ENCODE data around the gene GTF3A. TPM values are rescaled to one million over a fixed set of nuclear protein-coding genes. Genes with fewer than 3 reads are reported as not detected.
A peak's percentile ranks its signal among the peaks of the same experiment; 100 is the strongest.

GTF3A gene
- total and polyA plus RNA-seq, 2 of the 8 experiments (the other 6 are each of a cell fraction or from before 2014, with no cell fraction given), result 41.6 to 96.5 TPM

DNA sequence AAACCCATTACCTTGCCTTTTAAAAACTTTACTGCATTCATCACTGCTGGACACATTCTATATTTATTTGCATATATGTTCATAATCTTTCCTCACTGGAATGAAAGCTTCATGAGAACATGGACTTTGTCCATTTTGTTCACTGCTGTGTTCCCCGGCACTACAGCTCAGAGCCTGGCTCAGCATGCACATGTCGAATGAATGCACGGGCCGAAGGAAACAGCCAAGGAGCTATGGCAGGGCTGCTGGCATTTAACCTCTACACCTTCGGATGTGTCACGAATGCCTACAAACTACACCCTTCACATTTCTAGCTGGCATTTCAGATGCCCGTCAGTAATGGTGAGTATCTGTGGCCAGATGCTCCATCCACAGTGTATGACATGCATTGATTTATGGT, 18.4 kb downstream of the GTF3A start:
- no peak overlapping the region for H3K56ac ChIP-seq (replicated peaks; ENCODE audit: insufficient read length, low read depth, low read length)
- H2BK5ac ChIP-seq (ENCODE audit: low read depth, low read length), result no peak overlapping the region
- no peaks in the 10 kb centered on the region; a peak in 2 of 8 replicates for H3K36me3 ChIP-seq (ENCODE audit: control insufficient read depth in 2 of 4, insufficient read depth in 4 of 4, low read length in 3 of 4)
- no peak overlapping the region for H3K18ac ChIP-seq (ENCODE audit: extremely low read depth, low read length)
- no peaks in the 10 kb centered on the region for H3K23me2 ChIP-seq (ENCODE audit: low read depth, low read length)
- no peak overlapping the region for H3K9ac ChIP-seq (replicated peaks in 1 of 4; ENCODE audit: extremely low read depth in 1 of 4, low read depth in 3 of 4, low read length in 3 of 4)
- no peak overlapping the region; the same call in 1 of the 2 replicates for H4K8ac ChIP-seq (ENCODE audit: extremely low read depth, insufficient read depth, low read length)
- no peak overlapping the region for H3K23ac ChIP-seq (ENCODE audit: insufficient read length)
- H3K79me2 ChIP-seq (ENCODE audit: control insufficient read depth in 1 of 2, insufficient read depth in 2 of 2, low read length in 2 of 2), result peaks cover 0 to 25% of the 10 kb centered on the region in 2 experiments; a peak in 3 of 4 replicates
- no peaks in the 10 kb centered on the region for H3K9me3 ChIP-seq (ENCODE audit: insufficient read depth in 2 of 2, low read depth in 1 of 2, low read length in 1 of 2)
- no peak overlapping the region for H2AK5ac ChIP-seq (ENCODE audit: low read depth, low read length)
- H2BK20ac ChIP-seq (ENCODE audit: low read length), result no peak overlapping the region
- no peak overlapping the region for H3K4ac ChIP-seq (replicated peaks; ENCODE audit: insufficient read length, low read depth, low read length)
- H3K14ac ChIP-seq (ENCODE audit: insufficient read length), result no peak overlapping the region
- TF ChIP-seq EGR1 (IDR thresholded peaks at IDR 0.05; ENCODE audit: borderline replicate concordance, low read depth, low read length) (no peak), RFX5 (IDR thresholded peaks at IDR 0.05; ENCODE audit: borderline replicate concordance, low read depth, low read length) (no peak), HDAC6 (IDR thresholded peaks at IDR 0.05; ENCODE audit: low read depth, low read length) (no peak), TCF12 (IDR thresholded peaks at IDR 0.05; ENCODE audit: low read depth, low read length) (no peak), POLR2AphosphoS5 (IDR thresholded peaks at IDR 0.05; ENCODE audit: low read depth, low read length) (no peak), EZH2 (IDR thresholded peaks at IDR 0.05; ENCODE audit: low read depth, low read length, severe bottlenecking) (no peak), POLR2A (IDR thresholded peaks at IDR 0.05; ENCODE audit: control extremely low read depth in 1 of 2, low read depth in 2 of 2, low read length in 2 of 2) (no peak), KDM5A (IDR thresholded peaks at IDR 0.05; ENCODE audit: low read length) (no peak), BRCA1 (IDR thresholded peaks at IDR 0.05; ENCODE audit: low read depth, low read length) (no peak)
- TF ChIP-seq, protein P1, sequence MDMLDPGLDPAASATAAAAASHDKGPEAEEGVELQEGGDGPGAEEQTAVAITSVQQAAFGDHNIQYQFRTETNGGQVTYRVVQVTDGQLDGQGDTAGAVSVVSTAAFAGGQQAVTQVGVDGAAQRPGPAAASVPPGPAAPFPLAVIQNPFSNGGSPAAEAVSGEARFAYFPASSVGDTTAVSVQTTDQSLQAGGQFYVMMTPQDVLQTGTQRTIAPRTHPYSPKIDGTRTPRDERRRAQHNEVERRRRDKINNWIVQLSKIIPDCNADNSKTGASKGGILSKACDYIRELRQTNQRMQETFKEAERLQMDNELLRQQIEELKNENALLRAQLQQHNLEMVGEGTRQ (IDR thresholded peaks at IDR 0.05; ENCODE audit: low read length), result no peak
- H4K5ac ChIP-seq (ENCODE audit: insufficient read length, low read depth, low read length), result no peak overlapping the region
- peaks cover 0 to 4% (median 3%) of the 10 kb centered on the region in 4 experiments; a peak in 3 of 7 replicates for H3K4me1 ChIP-seq (replicated peaks in 1 of 4; ENCODE audit: control insufficient read depth in 3 of 4, insufficient read depth in 4 of 4, low read length in 3 of 4)
- H2BK12ac ChIP-seq (ENCODE audit: low read depth, low read length), result no peak overlapping the region
- no peak overlapping the region for H2BK120ac ChIP-seq (replicated peaks; ENCODE audit: low read depth, low read length)
- H3K27ac ChIP-seq (ENCODE audit: low read depth, low read length), result no peak overlapping the region
- peaks cover 4% of the 10 kb centered on the region; the same call in 1 of the 2 replicates for H3K79me1 ChIP-seq (ENCODE audit: low read depth, low read length)
- H3K4me3 ChIP-seq (ENCODE audit: extremely low read depth in 1 of 4, insufficient read depth in 2 of 4, low read depth in 3 of 4, low read length in 4 of 4), result no peak overlapping the region
- no peaks in the 10 kb centered on the region for H3K27me3 ChIP-seq (replicated peaks in 1 of 4; ENCODE audit: control insufficient read depth in 3 of 4, extremely low read depth in 1 of 4, insufficient read depth in 3 of 4, low read length in 3 of 4)
- H2BK15ac ChIP-seq (ENCODE audit: low read length), result no peak overlapping the region
- no peak overlapping the region for H4K91ac ChIP-seq (replicated peaks; ENCODE audit: insufficient read length, low read length)
- H3K4me2 ChIP-seq (ENCODE audit: insufficient read depth in 1 of 2, low read depth in 2 of 2, low read length in 2 of 2), result peak overlapping the region in 1 of 2 experiments; percentile 54; a peak in 1 of 4 replicates
- POLR2A ChIA-PET (ENCODE audit: partially characterized antibody), result interaction anchor here (1.4 to 1.7 kb wide), 2 partner anchors 11 to 14 kb away, joined by 5 read pairs; no protein-coding TSS in a partner anchor
- WGBS, 2 experiments (ENCODE audit: extremely low coverage in 1 of 2, insufficient coverage in 1 of 2, insufficient read length in 1 of 2, insufficient replicate concordance in 2 of 2, low coverage in 1 of 2, low lambda C conversion rate in 2 of 2, missing lambda C conversion rate in 1 of 2), result 88% methylated on average over 7 of the region's 7 CpGs; no CpG with 5 or more reads in 1 of the 2 experiments
- peaks cover 0 to 1% of the 10 kb centered on the region in 2 experiments for H4K20me1 ChIP-seq (replicated peaks in 1 of 2; ENCODE audit: control insufficient read depth in 1 of 2, insufficient read depth in 2 of 2, low read length in 2 of 2)
- FAIRE-seq, result no peak
- no peak overlapping the region for H2AFZ ChIP-seq (ENCODE audit: low read length)
- CTCF ChIA-PET (ENCODE audit: partially characterized antibody), result interaction anchor here (0.6 to 1.2 kb wide), 2 partner anchors 20 to 384 kb away, joined by 3 to 5 read pairs; no protein-coding TSS in a partner anchor
- no peak for DNase-seq (ENCODE audit: low read depth in 1 of 2, low spot score in 2 of 2)
